HG02943 (cell line): ENCODE results near the gene CIAO3.

ENCODE experiments used
- ATAC-seq: cut with Tn5 transposase; IDR thresholded peaks from one replicate; pipeline ENCODE4 v1.9.1; 2021; ENCODE audit warnings: mild to moderate bottlenecking, low read depth, moderate library complexity; ENCODE audit not compliant: unreplicated experiment

The CIAO3 gene

DNA sequence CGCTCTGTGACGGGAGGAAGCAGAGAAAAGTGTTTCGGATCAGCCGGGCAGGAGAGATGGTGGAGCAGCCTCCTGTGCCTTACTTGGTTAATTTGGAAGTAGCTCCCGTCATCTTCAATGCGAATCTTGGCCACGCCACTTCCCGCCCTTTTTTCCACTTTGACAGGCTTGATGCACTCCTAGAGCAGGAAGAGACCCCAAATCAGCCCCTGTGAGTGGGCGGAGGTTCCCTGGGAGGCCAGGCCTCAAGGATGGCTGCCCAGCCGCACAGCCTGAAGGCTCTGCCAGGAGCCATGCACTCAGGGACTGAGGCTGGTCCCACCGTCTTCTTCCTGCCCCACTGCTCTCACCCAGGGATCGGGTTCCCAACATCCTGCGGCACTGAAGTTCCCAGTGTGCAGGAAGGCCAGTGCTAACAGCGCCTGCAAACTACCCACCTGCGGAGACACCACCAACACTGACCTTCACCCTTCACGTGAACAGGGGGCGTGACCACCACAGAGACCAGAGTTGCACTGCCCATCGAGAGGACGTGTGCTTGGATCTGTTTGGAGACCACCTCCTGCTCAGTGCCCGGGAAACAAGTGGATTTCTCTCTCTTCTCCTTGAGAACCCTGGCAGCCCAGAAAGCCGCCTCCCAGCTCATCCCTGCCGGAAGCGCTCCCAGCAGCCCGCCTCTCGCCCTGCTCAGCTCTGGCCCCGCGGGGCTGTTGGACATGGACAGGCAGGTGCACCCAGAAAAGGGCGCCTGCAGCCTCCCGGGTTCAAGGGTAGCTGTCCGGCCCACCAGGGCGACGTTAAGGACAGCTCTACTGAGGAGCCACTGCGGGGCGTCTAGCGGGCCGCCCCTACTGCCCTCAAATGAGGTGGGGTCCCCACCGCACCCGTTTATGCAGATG, 988 bp downstream of the CIAO3 start:
- no peak for ATAC-seq

GRCh38 chr16:736936-737481, 3.8 kb downstream of the CIAO3 start:
- no peak for ATAC-seq

DNA sequence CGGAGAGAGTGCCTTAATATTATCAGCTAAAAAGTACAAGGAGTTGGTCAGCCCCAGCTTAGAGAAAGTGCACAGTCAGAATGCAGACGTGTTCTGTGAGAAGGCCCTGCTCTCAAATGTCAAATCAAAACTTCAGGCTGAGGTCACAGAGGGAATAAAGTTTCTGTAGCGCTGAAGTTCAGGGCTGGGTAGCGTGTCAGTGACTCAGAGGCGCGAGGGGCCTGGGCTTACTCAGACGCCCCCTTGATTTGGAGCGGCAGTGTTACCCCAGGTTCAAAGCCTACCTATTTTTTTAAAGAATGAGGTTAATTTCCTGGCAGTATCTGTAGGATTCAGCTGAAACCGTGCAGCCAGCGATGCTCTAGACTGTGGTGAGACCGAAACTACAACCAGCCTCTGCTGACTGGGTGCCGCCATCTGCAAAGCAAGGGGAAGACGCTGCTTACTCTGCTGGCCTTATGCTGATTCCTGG, 4.8 kb downstream of the CIAO3 start:
- no peak for ATAC-seq

DNA sequence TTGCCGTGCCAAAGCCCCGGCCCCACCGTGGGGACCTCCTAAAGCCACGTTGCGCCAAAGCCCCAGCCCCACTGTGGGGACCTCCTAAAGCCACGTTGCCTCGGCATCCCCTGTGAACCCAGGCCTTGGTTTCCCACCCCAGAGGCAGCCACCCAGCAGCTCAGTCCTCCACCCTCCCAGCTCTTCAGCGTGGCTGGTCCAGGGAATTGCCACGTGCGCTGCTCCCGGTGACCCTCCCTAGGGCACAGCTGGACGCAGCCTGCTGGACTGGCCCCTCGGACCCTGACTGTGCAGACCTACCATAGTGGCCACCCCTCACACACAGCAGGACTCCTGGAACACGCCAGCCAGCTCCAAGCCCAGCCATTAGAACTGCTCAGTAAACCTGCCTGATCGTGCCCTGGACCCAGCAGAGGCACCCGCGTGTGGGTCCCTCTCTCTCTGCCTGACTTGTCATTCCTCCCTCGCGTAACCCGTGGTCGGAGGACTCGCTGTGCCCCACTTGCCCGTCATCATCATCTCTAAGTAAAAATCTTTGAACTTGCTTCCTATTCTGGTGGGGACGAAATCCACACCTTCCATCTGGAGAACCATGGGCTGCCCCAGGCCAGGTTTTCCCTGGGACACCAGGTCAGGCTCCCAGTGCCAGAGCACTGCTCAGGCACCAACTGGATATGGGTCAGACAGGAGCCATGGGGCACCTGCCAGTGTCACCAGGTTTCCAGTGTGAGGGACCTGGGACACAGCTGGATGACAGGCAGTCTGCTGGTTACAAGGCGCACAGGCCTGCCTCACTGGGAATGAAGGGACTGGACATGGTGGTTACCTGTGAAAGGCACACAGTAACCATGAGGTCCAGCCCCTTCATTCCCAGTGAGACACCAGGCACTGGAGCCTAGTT, 5.6 kb downstream of the CIAO3 start:
- ATAC-seq = no peak

- ATAC-seq = no peak
These were observed 6.4 kb downstream of the CIAO3 start for GRCh38 chr16:734208-734980.

DNA sequence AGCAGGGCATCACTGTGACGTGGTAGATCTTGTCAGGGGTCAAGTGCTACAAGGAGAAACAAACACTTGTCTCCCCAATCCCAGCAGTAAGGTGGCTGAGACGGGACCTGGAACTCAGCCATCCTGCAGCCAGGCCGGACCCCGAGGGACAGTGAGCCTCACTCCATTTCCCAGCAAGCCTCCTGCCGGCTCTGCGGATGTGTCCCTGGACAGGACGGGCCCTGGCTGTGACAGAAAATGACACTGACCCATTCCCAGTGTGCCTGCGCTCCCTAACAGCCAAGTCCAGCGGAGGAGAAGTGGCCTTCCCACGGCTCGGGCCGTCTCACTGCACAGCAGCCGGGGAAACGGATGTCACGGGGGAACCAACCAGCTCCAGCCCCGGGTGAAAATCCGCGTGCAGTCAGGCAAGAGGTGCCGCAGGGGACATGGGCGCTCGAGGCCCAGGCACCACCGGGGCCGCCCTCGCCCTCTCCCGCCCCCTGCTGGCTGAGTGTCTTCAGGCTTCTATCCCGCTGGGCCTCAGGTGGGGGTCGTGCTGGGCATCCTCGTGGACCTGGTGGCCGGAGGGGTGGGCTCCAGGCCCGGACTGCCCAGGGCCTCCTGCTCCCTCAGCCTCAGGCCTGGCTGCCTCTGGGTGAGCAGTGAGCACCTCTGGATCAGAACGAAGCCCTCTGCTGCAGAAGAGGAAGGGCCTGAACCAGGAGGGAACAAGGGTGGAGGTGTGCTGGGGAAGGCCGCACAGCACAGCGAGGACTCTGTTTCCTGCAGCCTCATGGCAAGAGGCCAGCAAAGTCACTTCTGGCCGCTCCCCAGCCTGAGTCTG, 7.2 kb downstream of the CIAO3 start:
- no peak for ATAC-seq

DNA sequence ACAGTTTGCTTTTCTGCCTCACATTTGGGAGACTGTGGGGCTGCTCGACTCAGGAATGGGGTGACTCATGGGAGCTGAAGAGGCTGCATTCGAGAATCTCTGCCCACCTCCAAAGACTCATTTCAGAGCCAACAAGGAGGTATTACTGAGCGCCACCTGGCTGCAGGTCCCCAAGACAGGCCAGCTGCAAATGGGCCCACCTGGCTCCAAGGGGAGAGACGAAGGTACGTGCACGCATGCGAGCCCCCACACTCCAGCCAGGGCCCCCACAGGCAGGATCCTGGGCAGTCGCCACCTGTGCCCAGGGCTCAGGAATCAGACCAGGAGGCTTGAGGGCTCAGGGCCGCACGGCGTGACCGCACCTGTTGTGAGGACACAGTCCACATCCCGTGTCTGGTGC, 7.9 kb downstream of the CIAO3 start:
- ATAC-seq = no peak

DNA sequence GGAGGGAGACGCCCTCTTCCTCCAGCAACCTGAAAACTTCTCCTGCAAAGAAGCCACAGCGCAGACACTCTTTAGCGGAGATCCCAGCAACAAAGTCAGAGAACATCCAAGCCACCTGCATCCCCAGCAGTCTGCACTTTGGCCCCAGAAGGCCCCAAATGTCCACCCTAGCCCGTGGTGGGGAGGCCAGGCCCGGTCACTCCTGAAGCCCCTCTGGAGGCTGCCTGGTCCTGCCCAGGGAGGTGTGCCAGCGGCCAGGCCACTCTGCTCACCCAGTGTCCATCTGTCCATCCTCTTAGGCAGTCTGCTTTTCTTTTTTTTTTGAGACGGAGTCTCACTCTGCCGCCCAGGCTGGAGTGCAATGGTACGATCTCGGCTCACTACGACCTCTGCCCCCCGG, 8.5 kb downstream of the CIAO3 start:
- no peak for ATAC-seq

GRCh38 chr16:730666-731509, 9.9 kb downstream of the CIAO3 start:
- ATAC-seq = no peak

DNA sequence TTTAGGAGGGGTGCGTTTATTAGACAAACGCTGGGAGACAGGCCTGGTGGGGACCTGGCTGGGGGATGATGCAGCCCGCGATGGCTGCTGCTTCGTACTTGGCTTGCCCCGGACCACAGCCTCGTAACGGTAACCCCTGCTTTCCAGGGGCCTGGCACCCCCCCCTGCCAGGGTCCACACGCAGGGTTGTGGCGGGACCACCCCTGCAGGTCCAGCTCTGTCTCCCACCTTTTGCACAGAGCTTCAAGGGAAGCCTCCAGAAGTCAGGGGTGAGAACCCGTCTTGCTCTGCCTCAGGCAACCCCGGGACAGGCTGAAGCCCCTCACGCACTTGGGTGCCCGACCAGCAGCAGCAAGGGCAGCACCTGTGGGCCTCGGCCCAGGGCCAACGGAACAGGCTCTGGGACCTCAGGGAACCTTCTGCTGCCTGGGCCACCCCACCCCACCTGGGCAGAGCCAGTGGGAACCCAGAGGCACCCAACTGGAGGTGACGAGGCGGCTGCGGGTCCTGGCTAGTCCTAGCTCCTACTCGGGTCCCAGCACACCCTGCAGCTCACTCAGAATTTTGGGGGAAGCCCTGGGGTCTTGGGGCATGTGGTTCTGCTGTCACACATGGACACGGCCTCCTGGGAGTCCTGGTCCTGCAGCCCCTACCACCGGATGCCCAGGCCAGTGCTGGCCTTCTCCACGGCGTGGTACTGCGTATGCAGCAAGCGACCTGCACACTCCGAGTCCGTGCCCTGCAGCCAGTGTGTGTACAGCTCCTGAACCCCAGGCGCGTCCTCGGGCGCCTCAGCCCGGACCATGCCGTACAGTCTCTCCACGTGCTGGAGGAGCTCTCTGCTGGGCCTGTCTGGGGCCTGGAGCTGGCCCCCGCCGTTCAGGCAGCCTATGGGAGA, 10.8 kb downstream of the CIAO3 start:
- no peak for ATAC-seq

DNA sequence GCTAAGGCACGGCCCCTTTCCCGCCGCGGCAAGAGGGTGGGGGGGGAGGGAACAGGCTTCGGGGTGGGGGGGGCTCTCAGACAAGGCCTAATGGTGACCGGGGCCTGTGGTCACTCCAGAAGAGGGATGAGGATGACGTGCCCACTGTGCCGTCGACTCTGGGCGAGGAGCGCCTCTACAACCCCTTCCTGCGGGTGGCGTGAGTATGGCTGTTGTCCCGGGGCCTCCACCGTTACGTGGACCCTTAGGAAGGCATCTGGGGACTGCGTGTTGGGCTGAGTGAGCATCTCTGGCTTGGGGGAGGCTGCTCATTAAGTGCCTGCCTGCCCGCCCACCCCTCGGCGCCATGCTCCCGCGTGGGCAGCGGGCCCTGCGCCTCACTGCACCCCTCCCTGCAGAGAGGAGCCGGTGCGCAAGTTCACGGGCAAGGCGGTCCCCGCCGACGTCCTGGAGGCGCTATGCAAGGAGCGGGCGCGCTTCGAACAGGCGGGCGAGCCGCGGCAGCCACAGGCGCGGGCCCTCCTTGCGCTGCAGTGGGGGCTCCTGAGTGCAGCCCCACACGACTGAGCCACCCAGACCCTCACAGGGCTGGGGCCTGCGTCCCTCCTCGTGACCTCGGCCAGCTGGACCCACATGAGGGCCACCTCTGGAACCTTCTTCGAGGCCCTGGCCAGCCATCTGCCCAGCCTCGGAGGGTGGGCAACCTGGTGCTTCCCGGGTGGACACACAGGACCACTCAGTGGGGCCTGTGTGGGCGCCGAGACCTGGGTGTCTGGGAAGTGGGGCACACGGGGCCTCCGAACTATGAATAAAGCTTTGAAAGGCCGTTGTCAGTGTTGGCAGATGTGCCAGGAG, 11.7 kb downstream of the CIAO3 start:
- no peak for ATAC-seq

DNA sequence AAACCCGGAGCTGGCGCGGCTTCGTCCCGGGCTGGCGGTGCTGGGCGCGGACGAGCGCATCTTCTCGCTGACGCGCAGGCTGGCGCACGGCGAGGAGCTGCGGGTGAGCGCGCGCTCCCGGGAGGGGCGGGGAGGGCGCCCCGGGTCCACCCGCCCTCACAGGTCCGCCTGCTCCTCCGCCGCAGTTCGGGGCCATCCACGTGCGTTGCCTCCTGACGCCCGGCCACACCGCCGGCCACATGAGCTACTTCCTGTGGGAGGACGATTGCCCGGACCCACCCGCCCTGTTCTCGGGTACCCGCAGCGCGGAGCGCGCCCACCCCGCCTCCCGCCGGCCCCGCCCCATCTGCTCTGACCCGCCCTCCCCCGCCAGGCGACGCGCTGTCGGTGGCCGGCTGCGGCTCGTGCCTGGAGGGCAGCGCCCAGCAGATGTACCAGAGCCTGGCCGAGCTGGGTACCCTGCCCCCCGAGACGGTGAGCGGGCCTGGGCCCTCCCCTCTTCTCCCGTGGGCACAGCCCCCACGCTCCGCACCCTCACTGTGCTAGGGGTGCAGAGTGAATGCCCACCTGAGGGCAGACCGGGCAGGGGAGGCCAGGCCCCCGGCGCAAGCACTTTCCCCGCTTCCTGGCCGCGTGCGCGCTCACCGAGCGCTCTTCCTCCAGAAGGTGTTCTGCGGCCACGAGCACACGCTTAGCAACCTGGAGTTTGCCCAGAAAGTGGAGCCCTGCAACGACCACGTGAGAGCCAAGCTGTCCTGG, 12.5 kb downstream of the CIAO3 start:
- no peak for ATAC-seq

GRCh38 chr16:727291-727977, 13.4 kb downstream of the CIAO3 start:
- ATAC-seq = no peak

- no peak for ATAC-seq
These were observed 14.1 kb downstream of the CIAO3 start, which contains the start of the genes CCDC78 and HAGHL for GRCh38 chr16:726438-727290. Gene CCDC78, minus strand, starts transcription at chr16:726443. Its CDS starts 76 bp downstream, at chr16:726367. Gene HAGHL, plus strand, starts transcription at chr16:727106. Its CDS starts 404 bp downstream, at chr16:727510.

DNA sequence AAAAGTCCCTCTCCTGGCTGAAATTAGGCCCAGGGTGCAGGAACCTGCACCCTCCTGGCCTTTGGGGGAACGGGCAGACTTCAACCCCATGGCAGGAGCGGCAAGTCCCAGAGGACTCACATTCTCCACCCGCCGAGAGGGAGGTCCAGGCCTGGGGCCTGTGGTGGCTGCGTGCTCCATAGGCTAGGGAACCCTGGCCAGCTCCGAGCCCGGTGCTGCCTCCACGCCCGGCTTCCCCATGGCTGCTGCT, 14.7 kb downstream of the CIAO3 start:
- ATAC-seq = no peak
